ENCODE measurements around the gene CARD9.
"Not testable (repeated sequence)": the region's sequence is repeated elsewhere in the genome, so short reads cannot be mapped to it uniquely, and the experiment has no call there.

Gene CARD9

DNA sequence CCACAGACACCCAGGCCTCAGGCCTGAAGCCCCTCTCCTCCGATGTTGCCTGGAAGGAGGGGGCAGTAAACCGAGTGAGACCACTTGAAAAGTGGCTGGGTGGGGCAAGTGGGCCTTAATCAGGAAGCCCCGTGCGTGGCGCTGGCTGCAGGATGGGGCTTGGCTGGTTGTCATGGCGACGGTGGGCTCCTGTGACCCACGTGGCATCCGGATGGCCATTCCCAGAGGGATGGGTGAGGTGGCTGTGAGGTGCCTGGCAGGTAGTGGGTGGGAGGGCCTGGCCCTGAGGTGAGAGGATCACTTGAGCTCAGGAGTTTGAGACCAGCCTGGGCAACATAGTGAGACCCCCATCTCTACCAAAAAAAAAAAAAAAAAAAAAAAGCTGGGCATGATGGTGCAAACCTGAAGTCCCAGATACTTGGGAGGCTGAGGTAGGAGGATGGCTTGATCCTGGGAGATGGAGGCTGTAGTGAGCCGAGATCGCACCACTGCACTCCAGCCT lies 40.9 kb downstream of the CARD9 start:
- no peak for DNase-seq

DNA sequence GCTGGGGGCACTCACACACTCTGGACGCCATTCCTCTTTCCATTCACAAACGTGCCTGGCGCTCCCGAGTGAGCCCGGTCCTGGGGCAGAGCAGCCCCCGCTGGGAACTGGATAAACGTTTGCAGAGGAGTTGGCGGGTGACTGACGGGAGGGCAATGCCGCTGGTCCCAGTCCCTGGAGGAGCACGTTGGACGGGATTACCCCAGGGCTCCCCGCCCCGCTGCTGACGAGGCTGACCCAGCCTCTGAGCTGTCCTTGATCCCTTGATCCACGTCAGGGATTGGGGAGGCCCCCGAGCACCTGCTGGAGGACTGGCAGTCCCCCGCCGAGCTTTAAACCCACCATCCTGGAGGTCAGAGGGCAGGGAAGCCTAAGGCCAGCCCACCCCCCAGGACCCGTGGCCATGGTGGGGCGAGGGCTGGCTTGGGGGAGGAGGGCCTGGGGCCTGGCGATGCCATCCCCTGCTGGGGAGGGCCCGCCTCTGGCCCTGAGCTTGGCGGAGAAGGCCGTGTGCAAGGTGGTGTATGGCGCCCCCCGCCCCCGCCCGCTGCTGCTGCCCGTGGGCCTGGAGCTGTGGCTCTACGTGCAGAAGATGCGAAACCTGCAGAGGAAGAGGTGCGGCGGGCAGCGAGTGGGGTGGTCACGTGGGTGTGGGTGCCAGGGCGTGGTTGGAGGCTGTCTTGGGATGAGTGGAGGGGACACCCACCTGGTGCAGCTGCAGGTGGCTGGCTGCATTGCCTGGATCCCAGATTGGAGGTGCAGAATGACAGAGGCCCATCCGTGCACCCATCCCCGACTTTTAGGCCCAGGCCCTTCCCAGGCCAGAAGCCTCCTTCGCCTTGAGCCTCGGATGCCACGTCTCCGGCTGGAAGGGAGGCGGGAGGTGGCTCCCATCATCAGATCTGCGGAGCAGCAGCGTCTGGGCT lies 41.6 kb downstream of the CARD9 start:
- DNase-seq = no peak

DNA sequence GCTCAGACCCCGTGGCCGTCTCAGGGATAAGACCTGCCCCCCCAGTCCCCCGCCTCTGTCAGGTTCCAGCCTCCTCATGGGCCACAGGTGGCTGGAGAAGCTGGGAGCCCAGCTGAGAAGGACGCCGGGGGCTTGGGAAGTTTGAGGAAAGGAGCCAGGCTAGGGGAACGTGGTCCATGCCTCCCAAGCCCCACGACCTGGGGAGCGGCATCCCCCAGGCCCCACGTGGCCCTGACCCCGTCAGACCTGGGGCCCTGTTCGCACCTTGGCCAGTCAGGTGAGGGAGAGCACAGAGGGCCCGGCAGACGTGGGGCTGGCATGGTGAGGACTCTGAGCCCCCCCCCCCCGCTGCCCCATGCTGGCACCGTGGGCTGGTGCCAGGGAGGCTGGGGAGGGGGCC lies 42.4 kb downstream of the CARD9 start:
- no peak for DNase-seq

DNA sequence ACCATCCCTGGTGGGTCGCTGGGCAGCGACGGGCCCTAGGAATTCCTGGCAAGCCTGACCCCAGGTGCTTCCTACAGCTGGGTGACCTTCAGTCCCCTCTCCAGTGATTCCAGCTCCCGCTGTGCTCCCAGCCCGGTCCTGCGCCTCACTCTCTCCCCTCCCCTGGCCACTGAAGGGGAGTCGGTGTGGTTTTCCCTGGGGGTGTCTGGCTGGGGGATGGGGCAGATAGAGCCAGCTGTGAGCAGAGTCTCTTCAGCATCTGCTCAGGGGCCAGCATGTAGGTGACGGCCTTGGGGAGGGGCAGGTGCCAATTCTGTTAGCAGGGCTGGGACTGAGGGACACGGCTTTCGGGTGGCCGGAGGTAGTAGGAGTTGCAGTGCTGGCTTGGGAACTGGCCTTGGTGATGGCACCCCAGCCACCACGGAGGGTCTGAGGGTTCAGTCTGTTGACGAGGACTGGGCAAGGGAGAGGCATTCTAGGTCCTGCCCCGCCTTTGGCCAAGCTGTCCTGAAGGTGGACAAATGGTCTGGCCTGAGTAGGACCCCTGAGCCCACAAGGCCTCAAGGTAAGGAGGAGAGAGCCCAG lies 43.0 kb downstream of the CARD9 start:
- no peak for DNase-seq

DNA sequence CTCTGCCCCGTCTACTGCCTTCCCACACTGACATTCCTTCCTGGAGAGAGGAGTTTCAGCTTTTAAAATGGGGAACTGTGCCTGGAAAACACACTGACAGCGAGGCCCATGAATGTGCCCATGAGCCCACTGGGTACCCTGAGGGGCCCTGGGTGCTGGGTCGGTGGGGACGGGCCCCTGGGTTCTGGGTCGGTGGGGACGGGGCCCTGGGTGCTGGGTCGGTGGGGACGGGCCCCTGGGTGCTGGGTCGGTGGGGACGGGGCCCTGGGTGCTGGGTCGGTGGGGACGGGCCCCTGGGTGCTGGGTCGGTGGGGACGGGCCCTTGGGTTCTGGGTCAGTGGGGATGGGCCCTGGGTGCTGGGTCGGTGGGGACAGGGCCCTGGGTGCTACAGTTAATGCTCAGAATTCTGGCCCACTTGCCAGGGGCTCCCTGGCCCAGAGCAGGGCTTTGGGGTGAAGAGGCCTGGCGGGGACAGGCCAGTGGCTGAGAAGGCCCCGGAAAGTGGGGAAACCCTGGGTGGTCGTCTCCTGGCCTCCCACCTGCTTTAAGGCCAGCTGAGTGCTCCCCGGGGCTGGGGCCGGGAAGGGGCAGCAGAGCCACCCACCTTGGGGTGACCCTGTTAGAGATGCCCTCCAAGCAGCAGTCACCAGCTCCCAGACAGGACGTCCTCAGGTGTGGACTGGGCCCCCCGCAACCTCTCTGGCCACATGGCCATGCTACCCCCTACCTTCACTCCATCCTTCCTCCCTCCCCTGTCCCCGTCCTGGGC lies 43.6 kb downstream of the CARD9 start:
- no peak for DNase-seq

DNA sequence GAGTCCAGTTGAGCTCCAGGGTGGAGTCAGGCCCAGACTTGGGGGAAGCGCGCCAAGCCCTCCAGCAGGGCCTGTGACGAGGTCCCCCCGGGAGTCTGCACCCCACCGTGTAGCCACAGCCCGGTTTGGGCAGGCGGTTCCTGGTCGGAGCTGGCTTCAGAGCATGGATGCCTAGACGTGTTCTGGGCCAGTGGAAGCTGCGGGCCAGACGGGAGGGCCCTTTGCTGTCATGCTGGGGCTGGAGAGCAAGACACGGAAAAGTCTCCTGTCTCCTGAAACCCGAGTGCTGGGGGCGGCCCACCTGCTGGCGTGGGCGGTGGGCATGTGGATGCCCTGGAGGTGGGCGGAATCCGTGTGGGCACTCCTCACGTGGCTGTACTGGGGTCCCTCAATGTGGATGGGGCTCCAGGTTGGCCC lies 44.2 kb downstream of the CARD9 start:
- no peak for DNase-seq

DNA sequence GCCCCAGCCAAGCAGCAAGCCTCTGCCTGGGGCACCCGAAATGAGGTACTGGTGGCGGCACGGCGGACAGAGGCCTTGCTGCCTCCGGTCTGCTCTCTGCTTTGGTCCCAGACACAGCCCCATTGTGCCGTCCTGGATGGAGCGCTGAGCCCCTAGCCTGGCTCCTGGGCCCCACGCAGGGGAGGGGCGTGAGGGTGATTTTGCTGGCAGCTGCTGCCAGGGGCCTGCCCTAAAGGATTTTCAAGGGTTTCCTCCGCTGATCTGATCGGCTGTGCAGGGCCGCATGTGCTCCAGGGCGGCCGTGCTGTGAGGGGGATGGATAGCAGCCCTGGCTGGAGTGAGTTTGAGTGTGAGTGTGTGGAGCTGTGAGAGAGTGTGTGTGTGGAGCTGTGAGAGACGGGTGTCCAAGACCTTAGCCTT lies 44.8 kb downstream of the CARD9 start:
- DNase-seq = no peak

DNA sequence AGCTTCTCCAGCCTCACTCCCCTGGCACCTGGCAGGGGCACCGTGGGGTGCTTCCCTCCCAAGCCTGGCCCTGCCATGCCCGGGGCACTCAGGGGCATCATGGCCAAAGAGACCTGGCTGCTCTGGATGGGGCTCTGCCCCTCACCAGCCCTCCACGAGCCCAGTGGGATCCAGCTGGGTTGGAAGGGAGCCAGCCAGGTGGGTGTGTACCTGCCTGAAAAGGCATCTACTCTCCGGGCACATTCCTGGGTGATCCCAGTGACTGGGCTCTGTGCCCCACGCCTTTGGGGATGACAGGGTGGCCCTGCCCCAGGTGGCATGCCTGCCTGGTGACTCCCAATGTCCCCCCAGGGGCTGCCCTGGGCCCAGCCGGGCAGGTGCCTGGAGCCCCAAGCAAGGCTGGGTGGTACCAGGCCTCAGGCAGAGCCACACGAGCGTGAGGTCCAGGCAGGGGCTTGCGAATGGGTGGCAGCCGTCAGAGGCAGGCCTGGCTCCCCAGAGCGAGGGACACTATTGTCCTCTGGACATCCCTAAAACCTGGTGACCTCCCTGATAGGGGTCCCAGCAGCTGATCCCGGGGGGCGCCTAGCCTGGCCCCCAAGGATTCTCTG lies 45.4 kb downstream of the CARD9 start:
- DNase-seq = no peak

DNA sequence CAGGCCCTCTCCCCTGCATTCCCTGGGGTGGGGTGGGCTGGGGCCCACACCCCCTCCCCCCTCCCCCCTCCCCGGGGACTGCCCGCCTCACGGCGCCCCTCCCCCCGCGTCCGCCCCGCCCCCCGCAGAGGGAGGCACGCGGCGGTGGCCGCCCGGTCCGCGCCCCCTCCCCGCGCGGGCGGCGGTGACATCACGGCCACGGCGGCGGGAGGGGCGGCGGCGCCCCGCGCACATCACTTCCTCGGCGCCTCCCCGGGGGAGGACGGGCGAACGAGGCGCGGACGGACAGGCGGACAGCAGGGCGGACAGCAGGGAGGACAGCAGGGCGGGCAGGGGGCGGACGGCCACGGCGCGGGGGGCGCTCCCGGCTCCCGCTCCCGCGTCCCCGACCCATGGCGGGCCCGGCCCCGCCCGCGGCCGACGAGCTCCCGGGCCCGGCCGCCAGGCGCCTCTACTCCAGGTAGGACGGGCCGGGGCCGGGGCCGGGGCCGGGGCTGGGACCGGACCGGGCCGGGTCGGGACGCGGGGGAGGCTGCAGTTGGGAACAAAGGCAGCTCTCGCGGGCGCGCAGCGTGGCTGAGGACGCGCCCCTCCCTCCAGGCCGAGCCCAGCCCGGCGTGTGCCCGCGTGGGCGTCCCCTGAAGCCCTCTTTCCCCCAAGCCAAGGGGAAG lies 46.0 kb downstream of the CARD9 start, which contains the start of gene GPSM1:
TSS of gene GPSM1 (plus strand) at position 236 of the 671 bp plus-strand sequence. CDS start at position 393, 157 bp downstream.
- DNase-seq = peak; percentile 35 to 59

DNA sequence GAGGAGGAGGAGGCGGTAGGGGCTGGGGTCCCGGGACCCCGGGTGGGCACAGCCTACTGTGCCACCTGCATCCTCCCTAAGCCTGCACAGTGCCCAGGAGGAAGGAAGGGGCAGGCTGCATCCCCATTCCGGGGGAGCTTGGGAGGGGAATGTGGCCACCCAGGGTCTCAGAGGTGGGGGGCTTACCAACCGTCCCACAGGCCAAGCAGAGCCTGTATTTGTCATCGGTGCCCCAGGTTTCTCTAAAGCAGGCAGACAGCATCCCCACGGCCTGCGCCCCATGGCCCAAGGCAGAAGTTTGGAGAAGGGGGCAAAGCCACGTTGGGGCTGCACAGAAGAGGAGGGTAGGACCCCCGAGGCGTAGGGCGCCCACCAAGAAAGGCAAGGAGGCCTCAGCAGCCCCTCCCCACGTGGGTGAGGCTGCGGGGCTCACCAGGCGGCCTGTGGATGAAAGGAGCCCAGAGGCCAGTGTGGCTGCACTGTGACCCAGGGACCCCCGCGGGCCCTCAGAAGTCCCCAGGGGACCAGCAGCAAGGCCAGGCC lies 46.6 kb downstream of the CARD9 start:
- DNase-seq = no peak

DNA sequence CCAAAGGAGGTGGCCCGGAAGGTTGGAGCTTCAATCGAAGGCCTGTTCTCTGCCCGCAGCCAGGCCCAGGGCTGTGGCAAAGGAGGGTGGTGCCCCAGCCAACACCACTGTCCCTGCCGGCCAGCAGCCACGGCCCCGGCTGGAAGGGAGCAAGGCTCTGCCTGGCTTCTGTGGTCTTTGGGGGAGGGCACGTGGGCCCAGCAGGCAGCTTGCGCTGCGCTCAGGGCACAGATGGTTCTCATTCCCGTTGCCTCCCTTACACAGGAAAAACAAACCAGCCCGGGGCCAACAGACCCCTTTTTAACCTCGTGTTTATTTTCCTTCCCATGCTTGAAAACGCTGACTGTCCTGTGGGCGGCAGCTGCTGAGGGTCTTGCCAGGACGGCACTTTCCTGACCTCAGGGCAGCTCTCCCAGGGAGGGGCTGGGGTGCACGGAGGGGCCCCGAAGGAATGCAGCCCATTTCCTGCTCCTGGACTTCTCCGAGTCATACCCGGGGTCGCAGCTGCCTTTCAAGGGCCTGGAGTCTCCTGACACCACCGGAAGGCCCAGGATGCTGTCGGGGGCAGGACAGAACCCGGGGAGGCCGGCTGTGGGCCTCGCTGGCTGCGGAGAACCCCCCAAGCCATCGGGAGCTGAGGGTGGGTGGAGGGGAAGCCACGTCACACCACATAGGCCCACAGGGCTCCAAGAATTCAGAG lies 47.3 kb downstream of the CARD9 start:
- DNase-seq = no peak

DNA sequence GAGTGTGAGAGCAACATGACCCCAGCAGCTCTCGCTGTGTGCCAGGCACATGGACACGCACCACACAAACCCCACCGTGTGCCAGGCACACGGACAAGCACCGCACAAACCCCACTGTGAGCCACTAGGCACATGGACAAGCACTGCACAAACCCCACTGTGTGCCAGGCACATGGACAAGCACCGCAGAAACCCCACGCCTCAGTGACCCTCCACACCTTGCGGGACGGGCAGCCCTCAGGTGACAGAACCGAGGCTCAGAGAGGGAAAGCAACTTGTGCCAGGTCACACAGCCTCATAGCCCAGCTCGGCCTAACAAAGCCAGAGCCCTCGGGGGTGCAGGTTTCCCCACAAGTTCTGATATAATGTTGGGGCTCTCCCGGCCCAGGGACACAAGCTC lies 48.1 kb downstream of the CARD9 start:
- no peak for DNase-seq

DNA sequence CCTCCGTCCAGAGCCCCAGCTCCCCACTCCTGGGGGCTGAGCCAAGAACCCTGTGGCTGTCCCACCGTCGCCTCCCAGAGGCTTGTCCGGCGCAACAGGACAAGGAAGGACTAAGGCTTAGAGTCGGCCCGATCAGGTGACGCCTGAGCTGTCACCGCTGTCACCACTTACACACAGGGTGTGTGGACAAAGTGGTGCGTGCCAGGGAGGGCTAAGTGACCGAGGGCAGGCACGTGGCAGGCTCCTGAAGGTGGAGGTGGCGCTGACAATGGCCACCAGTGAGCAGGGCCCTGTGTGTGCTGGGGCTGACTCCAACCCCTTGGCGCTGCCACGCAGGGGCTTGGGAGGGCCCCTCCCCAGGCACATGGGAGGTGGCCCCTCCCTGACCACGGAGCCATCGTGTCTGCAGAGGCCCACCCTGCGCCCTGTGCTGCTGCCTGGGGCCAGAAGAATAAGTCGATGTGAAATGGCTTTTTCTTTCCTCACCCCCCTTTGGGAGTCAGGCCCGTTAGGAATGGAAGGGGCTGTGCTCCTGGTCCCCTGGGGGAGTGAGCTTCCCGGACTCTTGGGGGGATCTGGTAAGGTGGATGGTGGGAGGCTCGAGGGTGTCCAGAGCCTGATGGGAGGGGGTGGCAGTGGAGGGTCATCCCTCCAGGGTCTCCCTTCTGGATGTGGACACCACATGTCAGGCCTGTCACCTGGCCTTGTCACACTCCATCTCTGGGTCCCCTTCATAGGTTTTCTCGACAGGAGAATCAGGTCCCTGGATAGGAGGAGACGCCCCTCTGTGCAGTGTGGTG lies 48.8 kb downstream of the CARD9 start:
- DNase-seq = no peak

DNA sequence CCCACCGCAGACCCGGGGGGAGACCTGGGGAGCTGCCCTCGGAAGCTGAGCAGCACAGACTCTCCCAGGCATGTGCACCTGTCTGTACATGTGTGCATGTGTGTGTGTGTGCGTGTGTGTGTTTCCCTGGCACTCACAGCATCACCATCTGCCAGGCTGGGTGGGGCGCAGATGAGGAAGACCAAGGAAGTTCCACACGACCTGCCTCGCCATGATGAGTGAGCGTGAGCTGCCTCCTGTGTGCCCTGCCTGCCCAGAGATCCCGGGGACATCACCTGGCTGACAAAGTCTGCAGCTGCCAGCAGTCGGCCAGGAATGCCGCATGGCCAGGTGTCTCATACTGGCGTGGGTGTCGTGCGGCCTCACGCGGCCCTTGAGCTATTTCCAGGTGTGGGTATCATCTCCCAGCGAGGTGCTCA lies 50.1 kb downstream of the CARD9 start:
- no peak for DNase-seq

DNA sequence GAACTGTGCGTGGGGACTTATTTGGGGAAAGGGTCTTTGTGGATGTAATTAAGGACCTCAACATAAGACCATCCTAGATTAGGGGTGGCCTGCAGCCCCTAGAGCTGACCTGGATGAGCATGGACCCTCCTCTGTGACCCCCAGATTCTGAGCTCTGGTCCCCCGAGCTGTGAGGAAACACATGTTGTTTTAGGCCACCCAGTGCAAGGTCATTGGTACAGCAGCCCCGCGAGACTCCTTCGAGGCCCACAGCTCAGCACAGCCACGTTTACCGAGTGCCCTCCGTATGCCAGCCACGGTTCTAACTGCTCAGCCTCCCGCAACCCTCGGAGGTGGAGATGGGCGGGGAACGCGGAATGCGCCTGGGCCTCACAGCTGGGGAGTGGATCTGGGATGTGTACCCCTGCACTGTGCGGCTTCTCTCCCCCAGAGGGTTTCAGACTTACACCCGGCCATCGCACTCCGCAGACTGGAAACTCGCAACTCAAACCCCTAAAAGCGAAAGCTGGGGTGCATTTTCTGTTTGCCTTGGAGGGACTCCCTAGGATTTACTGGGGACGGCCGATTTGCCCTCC lies 50.6 kb downstream of the CARD9 start:
- DNase-seq = no peak

DNA sequence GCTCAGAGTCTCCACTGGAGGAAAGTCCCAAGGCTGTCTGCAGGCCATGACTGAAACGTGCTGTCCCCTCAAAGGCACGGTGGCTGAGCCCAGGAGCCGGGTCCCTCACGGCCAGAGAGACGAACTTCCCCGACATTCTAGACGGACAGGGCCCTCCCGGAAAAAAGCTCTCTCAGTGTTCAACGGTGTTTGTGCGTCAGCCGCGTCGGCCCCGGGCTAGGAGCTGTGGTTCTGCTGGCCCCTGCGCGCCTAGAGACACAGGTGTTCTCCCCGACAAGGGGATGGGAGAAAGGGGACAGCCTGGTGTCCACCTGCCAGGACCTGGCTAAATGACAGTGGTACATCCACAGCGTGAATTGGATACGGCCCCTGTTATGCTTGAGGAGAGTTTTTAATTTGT lies 51.9 kb downstream of the CARD9 start:
- no peak for DNase-seq

DNA sequence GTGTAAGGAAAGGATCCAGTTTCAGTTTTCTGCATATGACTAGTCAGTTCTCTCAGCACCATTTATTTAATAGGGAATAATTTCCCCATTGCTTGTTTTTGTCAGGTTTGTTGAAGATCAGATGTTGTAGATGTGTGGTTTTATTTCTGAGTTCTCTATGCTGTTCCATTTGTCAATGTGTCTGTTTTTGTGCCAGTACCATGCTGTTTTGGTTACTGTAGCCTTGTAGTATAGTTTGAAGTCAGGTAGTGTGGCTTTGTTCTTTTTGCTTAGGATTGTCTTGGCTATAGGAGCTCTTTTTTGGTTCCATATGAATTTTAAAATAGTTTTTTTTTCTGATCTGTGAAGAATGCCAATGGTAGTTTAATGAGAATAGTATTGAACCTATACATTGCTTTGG lies 52.5 kb downstream of the CARD9 start:
- DNase-seq = not testable (repeated sequence)

DNA sequence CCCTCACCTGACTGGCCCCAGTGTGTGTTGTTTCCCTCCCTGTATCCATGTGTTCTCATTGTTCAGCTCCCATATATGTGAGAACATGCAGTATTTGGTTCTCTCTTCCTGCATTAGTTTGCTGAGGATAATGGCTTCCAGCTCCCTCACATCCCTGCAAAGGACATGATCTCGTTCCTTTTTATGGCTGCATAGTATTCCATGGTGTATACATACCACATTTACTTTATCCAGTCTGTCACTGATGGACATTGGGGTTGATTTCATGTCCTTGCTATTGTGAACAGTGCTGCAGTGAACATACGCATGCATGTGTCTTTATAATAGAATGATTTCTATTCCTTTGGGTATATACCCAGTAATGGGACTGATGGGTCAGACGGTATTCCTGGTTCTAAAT lies 53.5 kb downstream of the CARD9 start:
- DNase-seq = not testable (repeated sequence)

DNA sequence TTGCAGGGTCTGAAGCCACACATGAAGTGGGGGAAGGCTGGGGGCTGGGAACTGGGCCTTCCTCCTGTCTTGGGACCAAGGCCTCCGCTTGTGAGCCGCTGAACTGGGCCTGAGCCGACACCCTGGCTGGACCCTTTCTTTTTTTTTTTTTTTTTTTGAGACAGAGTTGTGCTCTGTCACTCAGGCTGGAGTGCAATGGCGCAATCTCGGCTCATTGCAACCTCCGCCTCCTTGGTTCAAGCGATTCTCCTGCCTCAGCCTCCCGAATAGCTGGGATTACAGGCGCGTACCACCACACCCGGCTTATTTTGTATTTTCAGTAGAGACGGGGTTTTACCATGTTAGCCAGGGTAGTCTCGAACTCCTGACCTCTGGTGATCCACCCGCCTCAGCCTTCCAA lies 54.2 kb downstream of the CARD9 start:
- not testable (repeated sequence) for DNase-seq

DNA sequence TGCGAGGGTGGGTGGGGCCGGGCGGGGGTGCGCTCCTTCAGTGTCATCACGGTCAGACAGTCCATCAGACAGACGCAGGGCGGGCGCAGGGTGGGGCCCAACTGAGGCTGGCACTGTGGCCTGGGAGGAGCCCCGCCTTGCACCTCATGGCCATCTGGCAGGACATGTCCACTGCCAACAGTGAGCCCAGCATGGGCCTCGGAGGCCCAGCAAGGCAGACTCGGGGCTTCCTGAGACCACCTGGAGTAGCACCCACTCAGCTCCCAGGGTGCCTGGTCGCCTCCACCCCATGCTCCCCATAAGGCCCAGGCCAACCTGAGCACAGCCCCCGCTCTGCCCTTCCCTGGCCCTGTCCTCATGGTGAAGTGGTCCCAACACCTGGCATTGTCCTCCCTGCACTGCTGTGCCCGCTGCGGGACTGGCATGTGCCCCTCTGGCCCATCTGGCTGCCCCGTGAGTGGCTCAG lies 54.7 kb downstream of the CARD9 start:
- DNase-seq = no peak

Measured in stimulated activated CD4-positive, alpha-beta T cell treated with anti-CD3 and anti-CD28 coated beads, Interleukin-2, amount 100 ng/mL, for 24 hours (primary cell).